HEK293 (cell line): ENCODE measurements around the gene DGCR8.

Source experiments
- CTCF ChIA-PET: fragments of 350-600 bp; formaldehyde crosslinking; extraction: SDS; loops from one replicate; lab custom pipeline; 2021; ENCODE audit warnings: antibody characterized with exemption; lab: Yijun Ruan, JAX
- POLR2A ChIA-PET: fragments of 300-600 bp; formaldehyde crosslinking; extraction: SDS; loops from one replicate; lab custom pipeline; 2020; ENCODE audit warnings: antibody characterized with exemption, inconsistent platforms; lab: Yijun Ruan, JAX
- H3K27ac ChIP-seq: fragments of 200-500 bp; sonication (Bioruptor generic); 2 replicates; pipeline ENCODE4 v1.5.1; 2014; ENCODE audit warnings: low read depth, low read length, control low read depth, inconsistent platforms; ENCODE audit errors: extremely low read depth
- H3K36me3 ChIP-seq, 2 experiments: fragments of 200-500 bp in 1 of 2; sonication (Bioruptor generic) in 1 of 2; 1 replicate in 1 of 2; 2 replicates in 1 of 2; pipeline ENCODE4 v1.5.1; 2014 to 2017; ENCODE audit warnings: inconsistent platforms in 2 of 2, low read length in 2 of 2; ENCODE audit not compliant: control insufficient read depth in 2 of 2, insufficient read depth in 1 of 2
- H3K4me1 ChIP-seq: fragments of 200-500 bp; sonication (Bioruptor generic); 2 replicates; pipeline ENCODE4 v1.5.1; 2014; ENCODE audit warnings: mild to moderate bottlenecking, low read length, inconsistent platforms; ENCODE audit not compliant: control insufficient read depth, insufficient read depth
- H3K4me3 ChIP-seq: 2 replicates; pipeline ENCODE4 v1.5.1; 2011; ENCODE audit warnings: low read depth, mild to moderate bottlenecking, control low read depth, low read length, moderate library complexity
- H3K9me3 ChIP-seq: fragments of 200-500 bp; sonication (Bioruptor generic); 2 replicates; pipeline ENCODE4 v1.5.1; 2014; ENCODE audit warnings: low read depth, low read length, inconsistent platforms; ENCODE audit not compliant: control insufficient read depth, insufficient read depth
- KLF10 ChIP-seq: fragments of 450-650 bp; IDR thresholded peaks from 2 replicates; pipeline ENCODE4 v1.5.1; 2018; ENCODE audit warnings: missing biosample characterization, mild to moderate bottlenecking, missing genetic modification characterization
- KLF7 ChIP-seq: fragments of 450-650 bp; formaldehyde crosslinking; IDR thresholded peaks from 2 replicates; pipeline ENCODE4 v1.5.1; 2016; ENCODE audit warnings: missing biosample characterization, missing genetic modification characterization, borderline replicate concordance
- TCF7L2 ChIP-seq: IDR thresholded peaks from 2 replicates; pipeline ENCODE4 v1.6.1; 2011; ENCODE audit warnings: low read depth, mild to moderate bottlenecking, inconsistent platforms, low read length, moderate library complexity, borderline replicate concordance
- ZBTB20 ChIP-seq: fragments of 450-650 bp; formaldehyde crosslinking; IDR thresholded peaks from 2 replicates; pipeline ENCODE4 v1.5.1; 2016; ENCODE audit warnings: missing biosample characterization, missing genetic modification characterization
- ZNF10 ChIP-seq: fragments of 450-650 bp; formaldehyde crosslinking; IDR thresholded peaks from 2 replicates; pipeline ENCODE4 v1.5.1; 2017; ENCODE audit warnings: missing biosample characterization, missing genetic modification characterization
- ZNF155 ChIP-seq: fragments of 450-650 bp; formaldehyde crosslinking; IDR thresholded peaks from 2 replicates; pipeline ENCODE4 v1.5.1; 2016; ENCODE audit warnings: missing biosample characterization, missing genetic modification characterization
- ZNF324 ChIP-seq: fragments of 450-650 bp; formaldehyde crosslinking; IDR thresholded peaks from 2 replicates; pipeline ENCODE4 v1.5.1; 2016; ENCODE audit warnings: missing biosample characterization, missing genetic modification characterization
- ZNF404 ChIP-seq: fragments of 450-650 bp; formaldehyde crosslinking; IDR thresholded peaks from 2 replicates; pipeline ENCODE4 v1.5.1; 2017; ENCODE audit warnings: missing biosample characterization, missing genetic modification characterization
- ZNF433 ChIP-seq: fragments of 450-650 bp; formaldehyde crosslinking; IDR thresholded peaks from 2 replicates; pipeline ENCODE4 v1.5.1; 2016; ENCODE audit warnings: missing biosample characterization, missing genetic modification characterization, low read depth
- ZNF529 ChIP-seq: fragments of 450-650 bp; formaldehyde crosslinking; IDR thresholded peaks from 2 replicates; pipeline ENCODE4 v1.5.1; 2017; ENCODE audit warnings: missing genetic modification characterization, missing biosample characterization; ENCODE audit not compliant: insufficient replicate concordance
- ZNF530 ChIP-seq: fragments of 450-650 bp; formaldehyde crosslinking; IDR thresholded peaks from 2 replicates; pipeline ENCODE4 v1.5.1; 2016; ENCODE audit warnings: low read depth, missing biosample characterization, missing genetic modification characterization
- ZNF747 ChIP-seq: fragments of 450-650 bp; formaldehyde crosslinking; IDR thresholded peaks from 2 replicates; pipeline ENCODE4 v1.5.1; 2016; ENCODE audit warnings: missing biosample characterization, missing genetic modification characterization
- ZNF76 ChIP-seq: fragments of 450-650 bp; formaldehyde crosslinking; IDR thresholded peaks from 2 replicates; pipeline ENCODE4; 2016; ENCODE audit warnings: low read depth, missing biosample characterization, missing genetic modification characterization, borderline replicate concordance
- TF ChIP-seq, protein P1 (sequence below): fragments of 450-650 bp; formaldehyde crosslinking; IDR thresholded peaks from 2 replicates; pipeline ENCODE4 v1.5.1; 2016; ENCODE audit warnings: missing biosample characterization, missing genetic modification characterization, borderline replicate concordance
- TF ChIP-seq, protein P2 (sequence below): fragments of 450-650 bp; formaldehyde crosslinking; IDR thresholded peaks from 2 replicates; pipeline ENCODE4 v1.5.1; 2016; ENCODE audit warnings: missing biosample characterization, missing genetic modification characterization
- TF ChIP-seq, protein P3 (sequence below): fragments of 450-650 bp; formaldehyde crosslinking; IDR thresholded peaks from 2 replicates; pipeline ENCODE4 v1.5.1; 2016; ENCODE audit warnings: missing biosample characterization, missing genetic modification characterization
- TF ChIP-seq, protein P4 (sequence below): fragments of 450-650 bp; formaldehyde crosslinking; IDR thresholded peaks from 2 replicates; pipeline ENCODE4; 2016; ENCODE audit warnings: missing biosample characterization, missing genetic modification characterization
- TF ChIP-seq, protein P5 (sequence below): fragments of 450-650 bp; formaldehyde crosslinking; IDR thresholded peaks from 2 replicates; pipeline ENCODE4 v1.5.1; 2017; ENCODE audit warnings: missing biosample characterization, mild to moderate bottlenecking, missing genetic modification characterization, moderate library complexity

DGCR8 gene

DNA sequence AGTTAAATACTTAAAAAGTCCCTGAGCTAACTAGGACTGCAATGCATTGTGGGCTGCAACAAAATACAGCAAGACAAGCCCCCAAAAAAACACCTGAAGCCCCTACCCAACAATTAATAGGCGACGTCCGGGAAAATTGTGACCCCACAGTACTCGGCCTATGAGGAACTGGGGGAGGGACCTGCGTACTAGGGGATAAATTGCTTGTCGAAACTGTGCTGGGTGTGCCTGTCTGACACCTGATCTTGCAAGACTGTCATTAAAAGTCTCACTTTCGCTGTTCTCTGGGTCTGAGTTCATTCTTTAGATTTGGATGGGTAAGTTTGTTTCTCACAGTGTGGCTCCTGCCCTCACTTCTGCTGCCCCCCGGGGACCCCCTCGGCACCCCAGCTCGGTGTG, 44.0 kb upstream of the DGCR8 start (continued):
- TF ChIP-seq, protein P1, sequence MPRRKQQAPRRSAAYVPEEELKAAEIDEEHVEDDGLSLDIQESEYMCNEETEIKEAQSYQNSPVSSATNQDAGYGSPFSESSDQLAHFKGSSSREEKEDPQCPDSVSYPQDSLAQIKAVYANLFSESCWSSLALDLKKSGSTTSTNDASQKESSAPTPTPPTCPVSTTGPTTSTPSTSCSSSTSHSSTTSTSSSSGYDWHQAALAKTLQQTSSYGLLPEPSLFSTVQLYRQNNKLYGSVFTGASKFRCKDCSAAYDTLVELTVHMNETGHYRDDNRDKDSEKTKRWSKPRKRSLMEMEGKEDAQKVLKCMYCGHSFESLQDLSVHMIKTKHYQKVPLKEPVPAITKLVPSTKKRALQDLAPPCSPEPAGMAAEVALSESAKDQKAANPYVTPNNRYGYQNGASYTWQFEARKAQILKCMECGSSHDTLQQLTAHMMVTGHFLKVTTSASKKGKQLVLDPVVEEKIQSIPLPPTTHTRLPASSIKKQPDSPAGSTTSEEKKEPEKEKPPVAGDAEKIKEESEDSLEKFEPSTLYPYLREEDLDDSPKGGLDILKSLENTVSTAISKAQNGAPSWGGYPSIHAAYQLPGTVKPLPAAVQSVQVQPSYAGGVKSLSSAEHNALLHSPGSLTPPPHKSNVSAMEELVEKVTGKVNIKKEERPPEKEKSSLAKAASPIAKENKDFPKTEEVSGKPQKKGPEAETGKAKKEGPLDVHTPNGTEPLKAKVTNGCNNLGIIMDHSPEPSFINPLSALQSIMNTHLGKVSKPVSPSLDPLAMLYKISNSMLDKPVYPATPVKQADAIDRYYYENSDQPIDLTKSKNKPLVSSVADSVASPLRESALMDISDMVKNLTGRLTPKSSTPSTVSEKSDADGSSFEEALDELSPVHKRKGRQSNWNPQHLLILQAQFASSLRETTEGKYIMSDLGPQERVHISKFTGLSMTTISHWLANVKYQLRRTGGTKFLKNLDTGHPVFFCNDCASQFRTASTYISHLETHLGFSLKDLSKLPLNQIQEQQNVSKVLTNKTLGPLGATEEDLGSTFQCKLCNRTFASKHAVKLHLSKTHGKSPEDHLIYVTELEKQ (tag by site-specific recombination): no peak
- TF ChIP-seq, protein P2, sequence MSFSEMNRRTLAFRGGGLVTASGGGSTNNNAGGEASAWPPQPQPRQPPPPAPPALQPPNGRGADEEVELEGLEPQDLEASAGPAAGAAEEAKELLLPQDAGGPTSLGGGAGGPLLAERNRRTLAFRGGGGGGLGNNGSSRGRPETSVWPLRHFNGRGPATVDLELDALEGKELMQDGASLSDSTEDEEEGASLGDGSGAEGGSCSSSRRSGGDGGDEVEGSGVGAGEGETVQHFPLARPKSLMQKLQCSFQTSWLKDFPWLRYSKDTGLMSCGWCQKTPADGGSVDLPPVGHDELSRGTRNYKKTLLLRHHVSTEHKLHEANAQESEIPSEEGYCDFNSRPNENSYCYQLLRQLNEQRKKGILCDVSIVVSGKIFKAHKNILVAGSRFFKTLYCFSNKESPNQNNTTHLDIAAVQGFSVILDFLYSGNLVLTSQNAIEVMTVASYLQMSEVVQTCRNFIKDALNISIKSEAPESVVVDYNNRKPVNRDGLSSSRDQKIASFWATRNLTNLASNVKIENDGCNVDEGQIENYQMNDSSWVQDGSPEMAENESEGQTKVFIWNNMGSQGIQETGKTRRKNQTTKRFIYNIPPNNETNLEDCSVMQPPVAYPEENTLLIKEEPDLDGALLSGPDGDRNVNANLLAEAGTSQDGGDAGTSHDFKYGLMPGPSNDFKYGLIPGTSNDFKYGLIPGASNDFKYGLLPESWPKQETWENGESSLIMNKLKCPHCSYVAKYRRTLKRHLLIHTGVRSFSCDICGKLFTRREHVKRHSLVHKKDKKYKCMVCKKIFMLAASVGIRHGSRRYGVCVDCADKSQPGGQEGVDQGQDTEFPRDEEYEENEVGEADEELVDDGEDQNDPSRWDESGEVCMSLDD (tag by site-specific recombination): no peak
- no peak for TF ChIP-seq ZNF324 (tag by site-specific recombination)
- TF ChIP-seq ZNF10 (tag by site-specific recombination): no peak
- TF ChIP-seq, protein P3, sequence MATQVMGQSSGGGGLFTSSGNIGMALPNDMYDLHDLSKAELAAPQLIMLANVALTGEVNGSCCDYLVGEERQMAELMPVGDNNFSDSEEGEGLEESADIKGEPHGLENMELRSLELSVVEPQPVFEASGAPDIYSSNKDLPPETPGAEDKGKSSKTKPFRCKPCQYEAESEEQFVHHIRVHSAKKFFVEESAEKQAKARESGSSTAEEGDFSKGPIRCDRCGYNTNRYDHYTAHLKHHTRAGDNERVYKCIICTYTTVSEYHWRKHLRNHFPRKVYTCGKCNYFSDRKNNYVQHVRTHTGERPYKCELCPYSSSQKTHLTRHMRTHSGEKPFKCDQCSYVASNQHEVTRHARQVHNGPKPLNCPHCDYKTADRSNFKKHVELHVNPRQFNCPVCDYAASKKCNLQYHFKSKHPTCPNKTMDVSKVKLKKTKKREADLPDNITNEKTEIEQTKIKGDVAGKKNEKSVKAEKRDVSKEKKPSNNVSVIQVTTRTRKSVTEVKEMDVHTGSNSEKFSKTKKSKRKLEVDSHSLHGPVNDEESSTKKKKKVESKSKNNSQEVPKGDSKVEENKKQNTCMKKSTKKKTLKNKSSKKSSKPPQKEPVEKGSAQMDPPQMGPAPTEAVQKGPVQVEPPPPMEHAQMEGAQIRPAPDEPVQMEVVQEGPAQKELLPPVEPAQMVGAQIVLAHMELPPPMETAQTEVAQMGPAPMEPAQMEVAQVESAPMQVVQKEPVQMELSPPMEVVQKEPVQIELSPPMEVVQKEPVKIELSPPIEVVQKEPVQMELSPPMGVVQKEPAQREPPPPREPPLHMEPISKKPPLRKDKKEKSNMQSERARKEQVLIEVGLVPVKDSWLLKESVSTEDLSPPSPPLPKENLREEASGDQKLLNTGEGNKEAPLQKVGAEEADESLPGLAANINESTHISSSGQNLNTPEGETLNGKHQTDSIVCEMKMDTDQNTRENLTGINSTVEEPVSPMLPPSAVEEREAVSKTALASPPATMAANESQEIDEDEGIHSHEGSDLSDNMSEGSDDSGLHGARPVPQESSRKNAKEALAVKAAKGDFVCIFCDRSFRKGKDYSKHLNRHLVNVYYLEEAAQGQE: no peak
- no peak for TF ChIP-seq TCF7L2
- TF ChIP-seq, protein P4, sequence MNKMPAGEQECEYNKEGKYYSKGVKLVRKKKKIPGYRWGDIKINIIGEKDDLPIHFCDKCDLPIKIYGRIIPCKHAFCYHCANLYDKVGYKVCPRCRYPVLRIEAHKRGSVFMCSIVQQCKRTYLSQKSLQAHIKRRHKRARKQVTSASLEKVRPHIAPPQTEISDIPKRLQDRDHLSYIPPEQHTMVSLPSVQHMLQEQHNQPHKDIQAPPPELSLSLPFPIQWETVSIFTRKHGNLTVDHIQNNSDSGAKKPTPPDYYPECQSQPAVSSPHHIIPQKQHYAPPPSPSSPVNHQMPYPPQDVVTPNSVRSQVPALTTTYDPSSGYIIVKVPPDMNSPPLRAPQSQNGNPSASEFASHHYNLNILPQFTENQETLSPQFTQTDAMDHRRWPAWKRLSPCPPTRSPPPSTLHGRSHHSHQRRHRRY (tag by site-specific recombination): no peak
- TF ChIP-seq KLF7 (tag by site-specific recombination): no peak
- TF ChIP-seq, all 188 proteins: peak for 0

DNA sequence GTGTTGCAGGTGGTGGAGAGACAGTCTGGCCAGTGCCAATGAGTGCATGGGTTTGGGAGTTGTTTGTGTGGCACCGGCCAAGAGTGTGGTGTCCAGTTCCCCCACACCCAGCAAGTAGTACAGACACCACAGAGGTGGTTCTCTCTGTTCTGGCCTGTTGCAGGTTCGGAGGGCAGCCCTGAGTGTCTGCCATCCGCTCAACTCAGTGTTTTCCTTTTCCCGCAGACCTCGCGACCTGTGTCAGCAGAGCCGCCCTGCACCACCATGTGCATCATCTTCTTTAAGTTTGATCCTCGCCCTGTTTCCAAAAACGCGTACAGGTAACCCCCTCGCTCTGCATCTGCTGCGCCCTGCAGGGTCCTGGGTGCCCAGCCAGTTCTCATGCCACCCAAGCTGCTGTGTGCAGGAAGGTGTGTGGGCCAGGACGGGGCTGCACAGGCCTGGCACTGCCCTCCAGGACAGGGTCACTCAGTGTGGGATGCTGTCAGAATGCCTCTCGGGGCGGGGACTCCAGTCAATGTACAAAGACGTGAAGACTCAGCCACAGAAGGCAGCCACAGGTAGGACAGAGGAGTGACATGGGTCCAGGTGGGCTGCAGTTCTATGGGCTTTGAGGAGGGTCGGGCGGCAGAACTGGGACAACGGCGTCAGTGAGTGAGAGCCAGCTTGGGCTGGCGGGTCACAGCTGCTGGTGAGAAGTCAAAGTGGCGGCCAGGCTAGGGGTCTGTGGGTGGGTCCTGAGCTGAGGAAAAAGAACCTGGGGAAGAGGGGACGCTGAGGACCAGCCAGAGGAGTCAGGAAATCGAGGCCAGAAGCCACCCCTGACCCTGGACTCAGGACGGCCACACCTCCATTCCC, 43.3 kb upstream of the DGCR8 start:
- H3K4me1 ChIP-seq: no peaks in the 10 kb centered on the region
- no peak overlapping the region for H3K27ac ChIP-seq
- ChIA-PET POLR2A (no interaction called here), CTCF (interaction anchor here (1.0 kb wide), 1 partner anchor 88 kb away, joined by 3 read pairs; no protein-coding TSS in a partner anchor)
- TF ChIP-seq ZNF433 (tag by site-specific recombination): no peak
- no peak for TF ChIP-seq ZNF530
- no peak for TF ChIP-seq ZNF76 (tag by site-specific recombination)
- no peak for TF ChIP-seq ZNF404 (tag by site-specific recombination)
- TF ChIP-seq, protein P5, sequence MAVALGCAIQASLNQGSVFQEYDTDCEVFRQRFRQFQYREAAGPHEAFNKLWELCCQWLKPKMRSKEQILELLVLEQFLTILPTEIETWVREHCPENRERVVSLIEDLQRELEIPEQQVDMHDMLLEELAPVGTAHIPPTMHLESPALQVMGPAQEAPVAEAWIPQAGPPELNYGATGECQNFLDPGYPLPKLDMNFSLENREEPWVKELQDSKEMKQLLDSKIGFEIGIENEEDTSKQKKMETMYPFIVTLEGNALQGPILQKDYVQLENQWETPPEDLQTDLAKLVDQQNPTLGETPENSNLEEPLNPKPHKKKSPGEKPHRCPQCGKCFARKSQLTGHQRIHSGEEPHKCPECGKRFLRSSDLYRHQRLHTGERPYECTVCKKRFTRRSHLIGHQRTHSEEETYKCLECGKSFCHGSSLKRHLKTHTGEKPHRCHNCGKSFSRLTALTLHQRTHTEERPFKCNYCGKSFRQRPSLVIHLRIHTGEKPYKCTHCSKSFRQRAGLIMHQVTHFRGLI (tag by site-specific recombination): no peak
- no peak for TF ChIP-seq ZNF155 (tag by site-specific recombination)
- no peak for TF ChIP-seq ZBTB20 (tag by site-specific recombination)
- TF ChIP-seq ZNF529 (tag by site-specific recombination): no peak
- TF ChIP-seq, protein P2 (tag by site-specific recombination): no peak
- TF ChIP-seq KLF10 (tag by site-specific recombination): no peak
- no peak for TF ChIP-seq ZNF747 (tag by site-specific recombination)
- H3K36me3 ChIP-seq: peaks cover 0 to 22% of the 10 kb centered on the region in 2 experiments; a peak in 1 of 3 replicates
- H3K4me3 ChIP-seq: no peak overlapping the region
- no peaks in the 10 kb centered on the region for H3K9me3 ChIP-seq
